Uterus (tissue), 4 donors: ENCODE results near the gene TMPRSS6. TPM values are rescaled to one million over a fixed set of nuclear protein-coding genes. Genes with fewer than 3 reads are reported as not detected.

ENCODE experiments used
- DNase-seq, 2 donors: peaks; one replicate each; pipeline ENCODE4 v3.0.0-alpha.2; 2019 to 2020
- H3K27ac ChIP-seq, 2 donors: fragments of 200-600 bp; sonication (generic); 1 replicate in 1 of 2; 2 replicates in 1 of 2; pipeline ENCODE4 v1.5.1; 2016 to 2018
- H3K27me3 ChIP-seq, 2 donors: fragments of 200-600 bp; sonication (generic); one replicate each; pipeline ENCODE4 v1.5.1; 2018 to 2019; ENCODE audit warnings: control low read depth in 1 of 2
- H3K36me3 ChIP-seq, 2 donors: fragments of 200-600 bp; sonication (generic); one replicate each; pipeline ENCODE4 v1.5.1; 2019; ENCODE audit warnings: control low read depth in 1 of 2
- H3K4me1 ChIP-seq, 2 donors: fragments of 200-600 bp; sonication (generic); one replicate each; pipeline ENCODE4 v1.5.1; 2018 to 2019; ENCODE audit warnings: control low read depth in 1 of 2
- H3K4me3 ChIP-seq, 2 donors: fragments of 200-600 bp; sonication (generic); 1 replicate in 1 of 2; 2 replicates in 1 of 2; pipeline ENCODE4 v1.5.1; 2018 to 2019; ENCODE audit warnings: mild to moderate bottlenecking in 1 of 2
- H3K9me3 ChIP-seq, 2 donors: fragments of 200-600 bp; sonication (generic); one replicate each; pipeline ENCODE4 v1.5.1; 2019; ENCODE audit warnings: control low read depth in 1 of 2
- CTCF ChIP-seq, 4 experiments: fragments of 200-600 bp in 2 of 4; fragments of 450-650 bp in 2 of 4; sonication (generic) in 2 of 4; IDR thresholded peaks; one replicate each; pipeline ENCODE4 v1.5.1; 2016 to 2019; ENCODE audit warnings: antibody characterized with exemption in 4 of 4, mild to moderate bottlenecking in 2 of 4, moderate library complexity in 1 of 4
- POLR2A ChIP-seq, 2 donors: fragments of 450-650 bp; IDR thresholded peaks; one replicate each; pipeline ENCODE4 v1.6.1; 2016; ENCODE audit warnings: antibody characterized with exemption in 2 of 2, mild to moderate bottlenecking in 1 of 2, moderate library complexity in 1 of 2
- intact Hi-C: fragments of 100-400 bp; cut with DNase I; formaldehyde crosslinking; loops from one replicate; pipeline ENCODE4 v1.15.1; 2023; ENCODE audit warnings: low total_unique reads
- total RNA-seq, 4 donors: library from RNA; depleted of rRNA in 3 of 4; stranded (reverse); fragments of >200 nt in 3 of 4; gene quantifications; one replicate each; pipeline versions ENCODE4 v1.1.0 to v1.2.4, GENCODE V29; 2014 to 2023
- donor health status: DM: yes; HTN: yes; CAD: no.

Gene TMPRSS6
- total RNA-seq, 4 donors from 2014 or later = not detected

GRCh38 chr22:37070744-37071143 is 38.8 kb downstream of the TMPRSS6 start:
- Histone ChIP-seq H3K27ac (no peak overlapping the region), H3K4me3 (no peak overlapping the region), H3K4me1 (no peaks in the 10 kb centered on the region), H3K36me3 (no peaks in the 10 kb centered on the region), H3K9me3 (no peaks in the 10 kb centered on the region), H3K27me3 (peaks cover 8 to 15% of the 10 kb centered on the region in 2 donors)
- TF ChIP-seq CTCF (IDR thresholded peaks at IDR 0.05) (no peak), POLR2A (IDR thresholded peaks at IDR 0.05) (no peak)
- intact Hi-C loops = no loop called here
- no peak for DNase-seq

GRCh38 chr22:37070334-37070733 is 39.2 kb downstream of the TMPRSS6 start:
- Histone ChIP-seq H3K4me3 (no peak overlapping the region), H3K9me3 (no peaks in the 10 kb centered on the region), H3K27ac (no peak overlapping the region), H3K27me3 (peaks cover 8 to 15% of the 10 kb centered on the region in 2 donors), H3K4me1 (no peaks in the 10 kb centered on the region), H3K36me3 (no peaks in the 10 kb centered on the region)
- TF ChIP-seq POLR2A (IDR thresholded peaks at IDR 0.05) (no peak), CTCF (IDR thresholded peaks at IDR 0.05) (no peak)
- intact Hi-C loops = no loop called here
- no peak for DNase-seq

GRCh38 chr22:37069719-37070118 is 39.8 kb downstream of the TMPRSS6 start:
- no peak overlapping the region for H3K27ac ChIP-seq
- DNase-seq = no peak
- no peaks in the 10 kb centered on the region for H3K9me3 ChIP-seq
- intact Hi-C loops = no loop called here
- H3K4me1 ChIP-seq = no peaks in the 10 kb centered on the region
- no peak overlapping the region for H3K4me3 ChIP-seq
- H3K36me3 ChIP-seq = no peaks in the 10 kb centered on the region
- TF ChIP-seq CTCF (IDR thresholded peaks at IDR 0.05) (no peak), POLR2A (IDR thresholded peaks at IDR 0.05) (no peak)
- peaks cover 8 to 15% of the 10 kb centered on the region in 2 donors for H3K27me3 ChIP-seq

GRCh38 chr22:37069319-37069718 is 40.2 kb downstream of the TMPRSS6 start:
- Histone ChIP-seq H3K4me3 (no peak overlapping the region), H3K27ac (no peak overlapping the region), H3K27me3 (peaks cover 8 to 15% of the 10 kb centered on the region in 2 donors), H3K4me1 (no peaks in the 10 kb centered on the region), H3K36me3 (no peaks in the 10 kb centered on the region), H3K9me3 (no peaks in the 10 kb centered on the region)
- no peak for DNase-seq
- TF ChIP-seq CTCF (IDR thresholded peaks at IDR 0.05) (no peak), POLR2A (IDR thresholded peaks at IDR 0.05) (no peak)
- intact Hi-C loops = no loop called here

GRCh38 chr22:37068859-37069258 is 40.7 kb downstream of the TMPRSS6 start:
- intact Hi-C loops = no loop called here
- TF ChIP-seq CTCF (IDR thresholded peaks at IDR 0.05) = no peak
- TF ChIP-seq POLR2A (IDR thresholded peaks at IDR 0.05) = no peak
- H3K4me3 ChIP-seq = no peak overlapping the region
- no peaks in the 10 kb centered on the region for H3K36me3 ChIP-seq
- no peak overlapping the region for H3K27ac ChIP-seq
- no peaks in the 10 kb centered on the region for H3K4me1 ChIP-seq
- peaks cover 8 to 15% of the 10 kb centered on the region in 2 donors for H3K27me3 ChIP-seq
- H3K9me3 ChIP-seq = no peaks in the 10 kb centered on the region
- DNase-seq = no peak
